HG03558 (cell line): ENCODE results near the gene ATAD3B.
"Not testable (repeated sequence)": the region's sequence is repeated elsewhere in the genome, so short reads cannot be mapped to it uniquely, and the experiment has no call there.

Source experiments
- ATAC-seq: cut with Tn5 transposase; IDR thresholded peaks from one replicate; pipeline ENCODE4 v1.9.1; 2021; ENCODE audit warnings: moderate number of reproducible peaks; ENCODE audit not compliant: unreplicated experiment; ENCODE audit errors: extremely low read depth

Gene ATAD3B

GRCh38 chr1:1471389-1472052 is at the start of gene ATAD3B:
ATAD3B (plus strand) TSS chr1:1471765; CDS start chr1:1471885, 120 bp downstream.
- ATAC-seq = peak; percentile 67

- no peak for ATAC-seq
Observed at GRCh38 chr1:1421907-1422464, 49.6 kb upstream of the ATAD3B start.

GRCh38 chr1:1422465-1423244 is 48.9 kb upstream of the ATAD3B start:
- ATAC-seq = no peak

GRCh38 chr1:1423245-1423597 is 48.3 kb upstream of the ATAD3B start:
- ATAC-seq = no peak

GRCh38 chr1:1424707-1425106 is 46.9 kb upstream of the ATAD3B start:
- no peak for ATAC-seq

- ATAC-seq = no peak
Observed at GRCh38 chr1:1425426-1425752, 46.2 kb upstream of the ATAD3B start.

- no peak for ATAC-seq
Observed at GRCh38 chr1:1425753-1426495, 45.6 kb upstream of the ATAD3B start.

GRCh38 chr1:1426496-1427105 is 45.0 kb upstream of the ATAD3B start:
- no peak for ATAC-seq

- ATAC-seq = no peak
Observed at GRCh38 chr1:1427106-1427819, 44.3 kb upstream of the ATAD3B start.

GRCh38 chr1:1427820-1428148 is 43.8 kb upstream of the ATAD3B start:
- ATAC-seq = no peak

- no peak for ATAC-seq
Observed at GRCh38 chr1:1428174-1428573, 43.4 kb upstream of the ATAD3B start.

- not testable (repeated sequence) for ATAC-seq
Observed at GRCh38 chr1:1428967-1429366, 42.6 kb upstream of the ATAD3B start.

GRCh38 chr1:1429671-1430073 is 41.9 kb upstream of the ATAD3B start:
- ATAC-seq = no peak

- no peak for ATAC-seq
Observed at GRCh38 chr1:1430114-1430982, 41.2 kb upstream of the ATAD3B start.

GRCh38 chr1:1430992-1431844 is 40.3 kb upstream of the ATAD3B start:
- ATAC-seq = no peak

- ATAC-seq = no peak
Observed at GRCh38 chr1:1431845-1432273, 39.7 kb upstream of the ATAD3B start.

GRCh38 chr1:1432274-1432950 is 39.2 kb upstream of the ATAD3B start:
- no peak for ATAC-seq
